GM18526 (cell line): ENCODE data around the gene CFAP58.

Experiments
- POLR2A ChIP-seq: IDR thresholded peaks from 3 replicates; pipeline ENCODE4 v1.6.1; 2011; ENCODE audit not compliant: insufficient read length; ENCODE audit errors: extremely low read depth

CFAP58 gene

GRCh38 chr10:104417637-104418292 is 64.1 kb downstream of the CFAP58 start:
- no peak for TF ChIP-seq POLR2A

- no peak for TF ChIP-seq POLR2A
Measured at GRCh38 chr10:104424719-104425118, 71.1 kb downstream of the CFAP58 start.

DNA sequence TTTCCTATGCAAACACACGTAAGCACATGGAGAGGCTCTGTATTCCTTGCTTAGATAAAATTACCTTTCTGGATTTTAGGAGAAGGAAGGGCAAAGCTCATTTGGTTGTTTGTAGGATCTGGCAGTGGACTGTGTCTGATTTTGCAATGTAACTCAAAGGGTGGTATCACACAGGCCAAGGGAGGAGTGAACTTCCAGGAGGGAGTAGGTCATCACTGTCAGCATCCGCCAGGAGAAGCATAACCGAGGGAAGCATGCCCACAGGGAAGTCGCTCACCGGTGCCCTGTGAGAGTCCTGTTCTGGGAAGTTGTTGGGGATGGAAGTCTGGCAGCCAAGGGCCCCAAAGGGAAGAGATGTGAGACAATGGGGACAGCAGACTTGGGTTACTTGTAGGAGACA is 74.4 kb downstream of the CFAP58 start:
- TF ChIP-seq POLR2A = no peak

DNA sequence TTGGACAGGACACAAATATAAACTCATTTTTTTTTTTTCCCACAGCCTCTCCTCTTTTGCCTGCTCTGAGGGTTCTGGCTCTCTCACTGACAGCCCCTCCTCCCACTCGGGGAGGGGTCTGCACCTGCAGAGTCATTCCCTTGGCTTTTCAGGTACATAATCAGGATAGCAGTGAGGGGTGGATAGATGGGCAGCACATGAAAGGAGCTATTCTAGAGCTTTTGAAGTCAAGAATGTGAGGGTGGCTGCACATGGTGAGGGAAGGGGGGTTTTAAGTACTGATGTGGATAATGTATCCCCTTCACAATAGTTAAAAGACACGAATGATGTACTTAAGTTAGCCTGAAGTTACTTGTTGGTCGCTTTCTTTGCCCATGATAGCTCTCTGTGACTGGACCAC is 76.2 kb downstream of the CFAP58 start:
- no peak for TF ChIP-seq POLR2A

DNA sequence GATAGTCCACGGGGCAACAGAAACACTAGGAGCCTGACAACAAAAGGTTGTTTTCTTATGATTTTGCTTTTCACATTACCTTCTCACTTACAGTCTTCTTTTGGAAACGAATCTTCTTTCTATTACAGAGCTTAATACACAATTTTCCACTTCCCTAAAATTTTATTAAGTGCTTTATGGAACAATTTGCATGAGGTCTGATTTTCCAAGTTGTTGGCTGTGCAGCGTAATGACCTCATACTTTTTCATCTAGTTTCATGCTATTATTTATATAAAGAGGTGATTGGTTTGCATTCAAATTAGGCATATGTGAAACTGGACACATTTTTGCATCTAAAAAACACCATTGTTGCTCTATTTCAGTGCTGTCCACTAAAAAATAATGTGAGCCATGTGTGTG is 76.7 kb downstream of the CFAP58 start:
- TF ChIP-seq POLR2A = no peak

DNA sequence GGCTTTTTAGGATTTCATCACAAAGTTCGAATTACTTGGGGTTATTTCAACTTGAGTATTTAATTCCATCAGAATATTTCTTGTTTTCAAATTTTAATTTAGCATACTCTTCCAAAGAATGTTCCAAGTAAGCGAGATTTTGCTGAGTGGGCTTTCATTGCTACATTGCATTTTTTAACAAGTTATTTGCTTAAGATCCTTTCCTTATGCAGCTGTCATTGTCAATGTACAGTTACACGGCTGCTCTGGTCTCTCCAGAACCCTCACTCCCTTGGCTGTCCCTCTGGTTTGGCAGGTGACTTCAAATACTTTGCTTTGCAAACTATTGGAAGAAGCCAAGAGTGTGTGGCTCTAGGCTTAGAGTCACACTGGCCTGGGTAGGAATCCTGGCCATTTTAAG is 80.0 kb downstream of the CFAP58 start:
- TF ChIP-seq POLR2A = no peak

DNA sequence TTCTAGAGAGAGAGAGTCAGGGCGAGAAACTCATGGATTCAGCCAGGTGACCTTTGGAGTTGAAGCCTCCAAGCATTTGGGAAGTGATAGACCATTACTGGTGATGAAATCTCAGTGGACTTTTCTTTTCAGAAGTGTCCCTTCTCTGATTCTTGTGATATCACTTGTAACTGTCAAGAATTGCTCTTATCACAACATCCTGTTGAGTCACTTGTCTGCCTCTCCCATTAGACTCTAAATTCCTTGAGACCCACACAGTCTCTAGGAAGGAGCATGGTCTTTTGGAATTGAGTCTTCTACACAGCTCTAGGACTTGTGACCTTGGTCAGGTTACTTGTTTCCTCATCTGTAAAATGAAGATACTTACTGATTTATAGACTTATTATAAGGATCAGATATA is 81.0 kb downstream of the CFAP58 start:
- no peak for TF ChIP-seq POLR2A

- TF ChIP-seq POLR2A = no peak
Measured at GRCh38 chr10:104435822-104436221, 82.2 kb downstream of the CFAP58 start.

GRCh38 chr10:104437226-104437625 is 83.6 kb downstream of the CFAP58 start:
- no peak for TF ChIP-seq POLR2A

GRCh38 chr10:104440221-104440620 is 86.6 kb downstream of the CFAP58 start:
- no peak for TF ChIP-seq POLR2A

- TF ChIP-seq POLR2A = no peak
Measured at GRCh38 chr10:104441329-104442000, 87.8 kb downstream of the CFAP58 start.

- no peak for TF ChIP-seq POLR2A
Measured at GRCh38 chr10:104445359-104445758, 91.7 kb downstream of the CFAP58 start.

DNA sequence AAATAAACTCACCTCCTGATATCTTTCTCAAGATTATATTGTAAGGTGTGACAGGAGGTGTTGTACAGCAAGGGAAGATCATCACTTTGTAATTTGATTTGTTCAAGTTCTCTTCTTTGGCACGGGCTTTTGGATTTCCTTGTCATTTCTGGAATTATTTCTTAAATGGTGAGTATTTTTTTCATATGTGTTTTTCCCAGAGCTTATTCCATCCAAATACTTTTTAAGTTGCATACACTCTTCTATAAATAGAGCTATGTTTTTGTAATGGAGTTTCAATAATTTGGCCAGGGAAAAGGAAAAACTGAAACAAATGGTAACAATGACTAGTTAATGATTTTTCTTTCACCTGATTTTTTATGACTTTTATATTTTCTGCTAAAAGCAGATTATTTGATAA is 92.5 kb downstream of the CFAP58 start:
- TF ChIP-seq POLR2A = no peak

DNA sequence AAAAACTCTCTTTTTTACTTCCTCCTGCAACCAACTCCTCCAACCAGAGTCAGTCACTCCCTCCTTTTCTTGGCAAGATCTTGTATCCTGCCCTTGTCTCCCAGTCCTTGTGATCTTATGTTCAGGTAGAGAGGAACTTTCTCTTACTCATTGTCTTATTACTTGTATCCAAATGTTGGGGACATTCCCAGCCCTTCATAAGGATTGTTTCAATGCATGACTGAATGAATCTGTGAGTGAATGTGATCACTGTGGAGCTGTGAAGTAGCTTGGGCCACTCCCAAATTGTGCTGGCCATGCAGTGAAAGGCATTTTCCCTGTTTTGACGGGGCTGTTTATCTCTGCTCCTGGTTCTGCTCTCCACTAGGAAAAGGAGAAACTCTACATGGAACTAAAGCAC is 93.7 kb downstream of the CFAP58 start:
- TF ChIP-seq POLR2A = no peak

DNA sequence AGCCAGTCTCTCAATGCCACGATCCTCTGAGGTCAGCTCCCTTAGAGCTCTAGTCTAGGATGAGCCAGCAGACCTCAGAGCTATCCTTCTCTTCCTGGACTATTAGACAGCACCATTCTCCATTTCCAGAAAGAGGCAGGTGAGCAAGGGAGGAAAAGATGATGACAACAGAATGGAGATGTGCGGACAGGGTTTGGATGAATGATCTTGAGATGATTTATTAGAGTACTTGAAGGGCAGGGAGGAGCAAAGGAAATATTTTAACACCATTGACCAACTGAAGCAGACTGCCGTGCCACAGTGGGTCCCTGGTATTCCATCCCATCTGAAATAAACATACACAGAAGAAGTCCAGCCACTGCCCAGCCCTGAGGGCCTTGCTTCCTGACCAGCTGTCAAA is 94.3 kb downstream of the CFAP58 start:
- TF ChIP-seq POLR2A = no peak

DNA sequence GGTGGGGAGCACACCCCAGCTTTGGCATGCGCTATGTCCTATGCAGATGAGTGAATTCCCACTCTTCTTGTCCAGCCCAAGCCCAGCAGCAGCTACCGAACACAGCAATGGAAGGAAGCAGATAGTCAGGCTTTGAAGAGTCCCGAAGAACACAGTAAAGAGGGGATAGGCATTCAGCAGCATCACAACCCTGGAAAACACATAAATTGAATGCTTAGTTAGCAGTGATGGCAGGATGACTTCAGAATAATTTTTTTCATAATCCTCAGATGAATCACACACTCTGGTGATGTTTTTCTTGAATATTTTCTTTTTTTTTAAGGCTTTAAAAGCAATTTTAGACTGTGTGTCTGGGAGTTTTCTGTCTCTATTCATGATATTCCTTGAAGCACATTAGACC is 95.8 kb downstream of the CFAP58 start:
- TF ChIP-seq POLR2A = no peak

DNA sequence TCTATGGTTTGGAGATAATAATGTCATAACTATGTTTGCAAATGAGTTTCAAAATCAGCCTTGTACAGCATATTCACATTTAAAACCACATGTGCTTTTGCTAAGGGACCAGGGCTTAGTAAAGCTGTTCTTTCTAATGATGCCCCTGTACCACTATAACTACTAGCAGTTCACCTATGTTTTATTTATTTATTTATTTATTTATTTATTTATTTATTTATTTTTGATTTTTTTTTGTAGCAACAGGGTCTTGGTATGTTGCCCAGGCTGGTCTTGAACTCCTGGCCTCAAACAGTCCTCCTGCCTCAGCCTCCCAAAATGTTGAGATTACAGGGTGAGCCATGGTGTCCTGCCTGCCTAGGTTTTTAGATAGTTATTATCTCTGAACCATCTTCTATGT is 96.9 kb downstream of the CFAP58 start:
- no peak for TF ChIP-seq POLR2A
